Upper lobe of right lung (tissue), 1 donor: ENCODE data around the gene PSMD9. TPM values are rescaled to one million over a fixed set of nuclear protein-coding genes. Genes with fewer than 3 reads are reported as not detected.
A peak's percentile ranks its signal among the peaks of the same experiment; 100 is the strongest.

Source experiments
- ATAC-seq: fragments of 200-7000 bp; cut with Tn5 transposase; one replicate; pipeline ENCODE4 v1.9.1; 2020; ENCODE audit warnings: mild to moderate bottlenecking, moderate library complexity
- DNase-seq: peaks from one replicate; pipeline ENCODE4 v3.0.0-alpha.2; 2020
- H3K27ac ChIP-seq: fragments of 200-600 bp; one replicate; pipeline ENCODE4 v1.8.0; 2022
- H3K27me3 ChIP-seq: fragments of 200-600 bp; one replicate; pipeline ENCODE4 v1.8.0; 2022; ENCODE audit warnings: mild to moderate bottlenecking
- H3K36me3 ChIP-seq: fragments of 200-600 bp; one replicate; pipeline ENCODE4 v1.8.0; 2022
- H3K4me1 ChIP-seq: fragments of 200-600 bp; one replicate; pipeline ENCODE4 v1.8.0; 2022
- H3K4me3 ChIP-seq: fragments of 200-600 bp; one replicate; pipeline ENCODE4 v1.8.0; 2022; ENCODE audit warnings: mild to moderate bottlenecking
- H3K9me3 ChIP-seq: fragments of 200-600 bp; one replicate; pipeline ENCODE4 v1.8.0; 2022
- CTCF ChIP-seq: fragments of 200-600 bp; IDR thresholded peaks from one replicate; pipeline ENCODE4 v1.8.0; 2022; ENCODE audit warnings: antibody characterized with exemption
- intact Hi-C: fragments of 100-400 bp; cut with DNase I; formaldehyde crosslinking; loops from one replicate; pipeline ENCODE4 v1.11.0; 2022
- total RNA-seq: library from RNA; stranded (reverse); fragmentation: NEBNext Ultra II Directional; extraction: Animal tissue kit (Norgen Biotek cat#: 25700); gene quantifications from one replicate; pipeline ENCODE4 v1.2.1, GENCODE V29; 2021
- donor health status: DM: no; HTN: yes; CAD: no; lungs with severe emphysema.

PSMD9 gene
- total RNA-seq, 1 donor from 2014 or later, result 43.4 TPM

- Histone ChIP-seq H3K27me3 (no peaks in the 10 kb centered on the region), H3K4me3 (no peak overlapping the region), H3K9me3 (no peaks in the 10 kb centered on the region), H3K27ac (no peak overlapping the region), H3K4me1 (no peaks in the 10 kb centered on the region), H3K36me3 (no peaks in the 10 kb centered on the region)
- TF ChIP-seq CTCF, result peak; percentile 57
- intact Hi-C loops, result no loop called here
- DNase-seq, result no peak
- ATAC-seq, result peak; percentile 66
Measured at GRCh38 chr12:121955258-121956237, 67.0 kb downstream of the PSMD9 start.

GRCh38 chr12:121957861-121958515 is 69.4 kb downstream of the PSMD9 start:
- H3K4me3 ChIP-seq, result no peak overlapping the region
- DNase-seq, result no peak
- intact Hi-C loops, result no loop called here
- TF ChIP-seq CTCF, result no peak
- no peaks in the 10 kb centered on the region for H3K4me1 ChIP-seq
- no peak overlapping the region for H3K27ac ChIP-seq
- H3K36me3 ChIP-seq, result no peaks in the 10 kb centered on the region
- no peak for ATAC-seq
- H3K27me3 ChIP-seq, result no peaks in the 10 kb centered on the region
- H3K9me3 ChIP-seq, result no peaks in the 10 kb centered on the region

GRCh38 chr12:121958541-121959240 is 70.1 kb downstream of the PSMD9 start:
- ATAC-seq, result no peak
- no peak for TF ChIP-seq CTCF
- no peak overlapping the region for H3K4me3 ChIP-seq
- no peaks in the 10 kb centered on the region for H3K36me3 ChIP-seq
- H3K27ac ChIP-seq, result no peak overlapping the region
- intact Hi-C loops, result no loop called here
- H3K4me1 ChIP-seq, result no peaks in the 10 kb centered on the region
- no peaks in the 10 kb centered on the region for H3K9me3 ChIP-seq
- DNase-seq, result no peak
- no peaks in the 10 kb centered on the region for H3K27me3 ChIP-seq

GRCh38 chr12:121960541-121960940 is 72.0 kb downstream of the PSMD9 start:
- no peak for DNase-seq
- Histone ChIP-seq H3K27me3 (no peaks in the 10 kb centered on the region), H3K4me3 (no peak overlapping the region), H3K9me3 (no peaks in the 10 kb centered on the region), H3K36me3 (no peaks in the 10 kb centered on the region), H3K27ac (no peak overlapping the region), H3K4me1 (peaks cover 4% of the 10 kb centered on the region)
- intact Hi-C loops, result no loop called here
- no peak for ATAC-seq
- no peak for TF ChIP-seq CTCF

- no peak overlapping the region for H3K27ac ChIP-seq
- no peak for DNase-seq
- H3K36me3 ChIP-seq, result no peaks in the 10 kb centered on the region
- no peaks in the 10 kb centered on the region for H3K9me3 ChIP-seq
- intact Hi-C loops, result no loop called here
- H3K27me3 ChIP-seq, result no peaks in the 10 kb centered on the region
- ATAC-seq, result no peak
- H3K4me3 ChIP-seq, result no peak overlapping the region
- no peak for TF ChIP-seq CTCF
- peaks cover 4% of the 10 kb centered on the region for H3K4me1 ChIP-seq
Measured at GRCh38 chr12:121961195-121961879, 72.7 kb downstream of the PSMD9 start.
